Peyer's patch (tissue), 4 donors: ENCODE results near the gene DRGX. TPM values are rescaled to one million over a fixed set of nuclear protein-coding genes. Genes with fewer than 3 reads are reported as not detected.

Source experiments
- DNase-seq, 3 donors: peaks; one replicate each; pipeline ENCODE4 v3.0.0-alpha.2; 2017 to 2019
- H3K27ac ChIP-seq, 4 donors: fragments of 200-600 bp; sonication (generic); one replicate each; pipeline ENCODE4 v1.5.1; 2016 to 2019
- H3K27me3 ChIP-seq, 2 donors: fragments of 200-600 bp; sonication (generic); one replicate each; pipeline ENCODE4 v1.5.1; 2019
- H3K36me3 ChIP-seq, 3 donors: fragments of 200-600 bp; sonication (generic); one replicate each; pipeline ENCODE4 v1.5.1; 2016 to 2019
- H3K4me1 ChIP-seq, 4 donors: fragments of 200-600 bp; sonication (generic); one replicate each; pipeline ENCODE4 v1.5.1; 2016 to 2019
- H3K4me3 ChIP-seq, 4 donors: fragments of 200-600 bp; sonication (generic); 1 replicate in 3 of 4; 2 replicates in 1 of 4; pipeline ENCODE4 v1.5.1; 2016 to 2019; ENCODE audit warnings: mild to moderate bottlenecking in 1 of 4
- H3K9me3 ChIP-seq, 4 donors: fragments of 200-600 bp; sonication (generic); one replicate each; pipeline ENCODE4 v1.5.1; 2016 to 2019; ENCODE audit warnings: mild to moderate bottlenecking in 1 of 4
- CTCF ChIP-seq, 6 experiments: fragments of 450-650 bp in 4 of 6; fragments of 200-600 bp in 2 of 6; sonication (generic) in 1 of 6; IDR thresholded peaks; one replicate each; pipeline ENCODE4 v1.5.1; 2017 to 2019; ENCODE audit warnings: antibody characterized with exemption in 6 of 6, mild to moderate bottlenecking in 3 of 6, moderate library complexity in 1 of 6
- POLR2A ChIP-seq, 2 donors: fragments of 450-650 bp; IDR thresholded peaks; one replicate each; pipeline ENCODE4 v1.5.1; 2017; ENCODE audit warnings: antibody characterized with exemption in 2 of 2, mild to moderate bottlenecking in 2 of 2, moderate library complexity in 2 of 2
- total RNA-seq, 4 donors: library from RNA; depleted of rRNA; stranded (reverse); fragments of >200 nt; gene quantifications; one replicate each; pipeline ENCODE4 v1.1.0, GENCODE V29; 2016

DRGX gene
- total RNA-seq, 4 donors from 2014 or later: not detected

- Histone ChIP-seq H3K27me3 (no peaks in the 10 kb centered on the region), H3K9me3 (no peaks in the 10 kb centered on the region), H3K27ac (no peak overlapping the region), H3K4me3 (no peak overlapping the region), H3K4me1 (no peaks in the 10 kb centered on the region), H3K36me3 (no peaks in the 10 kb centered on the region)
- no peak for DNase-seq
- no peak for TF ChIP-seq CTCF (IDR thresholded peaks at IDR 0.05)
- no peak for TF ChIP-seq POLR2A (IDR thresholded peaks at IDR 0.05)
Measured at GRCh38 chr10:49344840-49345239, 51.0 kb downstream of the DRGX start.

GRCh38 chr10:49338604-49339003 lies 57.3 kb downstream of the DRGX start:
- no peak overlapping the region for H3K4me3 ChIP-seq
- TF ChIP-seq POLR2A (IDR thresholded peaks at IDR 0.05) (no peak), CTCF (IDR thresholded peaks at IDR 0.05) (no peak)

GRCh38 chr10:49335364-49335972 lies 60.4 kb downstream of the DRGX start:
- DNase-seq: no peak

More at GRCh38 chr10:49338604-49339003, 57.3 kb downstream of the DRGX start:
- Histone ChIP-seq H3K27me3 (no peaks in the 10 kb centered on the region), H3K9me3 (no peaks in the 10 kb centered on the region), H3K27ac (no peak overlapping the region), H3K36me3 (no peaks in the 10 kb centered on the region), H3K4me1 (no peaks in the 10 kb centered on the region)
- no peak for DNase-seq

GRCh38 chr10:49334964-49335363 lies 60.9 kb downstream of the DRGX start:
- no peak for DNase-seq
- no peaks in the 10 kb centered on the region for H3K27me3 ChIP-seq
- H3K9me3 ChIP-seq: no peaks in the 10 kb centered on the region
- H3K4me1 ChIP-seq: no peaks in the 10 kb centered on the region
- no peak overlapping the region for H3K27ac ChIP-seq
- TF ChIP-seq POLR2A (IDR thresholded peaks at IDR 0.05): no peak
- TF ChIP-seq CTCF (IDR thresholded peaks at IDR 0.05): no peak
- H3K36me3 ChIP-seq: no peaks in the 10 kb centered on the region
- no peak overlapping the region for H3K4me3 ChIP-seq

More at GRCh38 chr10:49335364-49335972, 60.4 kb downstream of the DRGX start:
- Histone ChIP-seq H3K4me1 (no peaks in the 10 kb centered on the region), H3K27ac (no peak overlapping the region), H3K4me3 (no peak overlapping the region), H3K36me3 (no peaks in the 10 kb centered on the region), H3K27me3 (no peaks in the 10 kb centered on the region), H3K9me3 (no peaks in the 10 kb centered on the region)
- TF ChIP-seq POLR2A (IDR thresholded peaks at IDR 0.05): no peak
- TF ChIP-seq CTCF (IDR thresholded peaks at IDR 0.05): no peak

- Histone ChIP-seq H3K4me3 (no peak overlapping the region), H3K9me3 (no peaks in the 10 kb centered on the region), H3K27ac (no peak overlapping the region), H3K4me1 (no peaks in the 10 kb centered on the region), H3K27me3 (no peaks in the 10 kb centered on the region), H3K36me3 (no peaks in the 10 kb centered on the region)
- DNase-seq: no peak
- no peak for TF ChIP-seq POLR2A (IDR thresholded peaks at IDR 0.05)
- no peak for TF ChIP-seq CTCF (IDR thresholded peaks at IDR 0.05)
Measured at GRCh38 chr10:49333192-49333591, 62.7 kb downstream of the DRGX start.

GRCh38 chr10:49332768-49333167 lies 63.1 kb downstream of the DRGX start:
- Histone ChIP-seq H3K4me3 (no peak overlapping the region), H3K9me3 (no peaks in the 10 kb centered on the region), H3K36me3 (no peaks in the 10 kb centered on the region), H3K27ac (no peak overlapping the region), H3K27me3 (no peaks in the 10 kb centered on the region), H3K4me1 (no peaks in the 10 kb centered on the region)
- DNase-seq: no peak
- TF ChIP-seq CTCF (IDR thresholded peaks at IDR 0.05): no peak
- no peak for TF ChIP-seq POLR2A (IDR thresholded peaks at IDR 0.05)
